ENCODE data around the gene STXBP6.

STXBP6 gene

DNA sequence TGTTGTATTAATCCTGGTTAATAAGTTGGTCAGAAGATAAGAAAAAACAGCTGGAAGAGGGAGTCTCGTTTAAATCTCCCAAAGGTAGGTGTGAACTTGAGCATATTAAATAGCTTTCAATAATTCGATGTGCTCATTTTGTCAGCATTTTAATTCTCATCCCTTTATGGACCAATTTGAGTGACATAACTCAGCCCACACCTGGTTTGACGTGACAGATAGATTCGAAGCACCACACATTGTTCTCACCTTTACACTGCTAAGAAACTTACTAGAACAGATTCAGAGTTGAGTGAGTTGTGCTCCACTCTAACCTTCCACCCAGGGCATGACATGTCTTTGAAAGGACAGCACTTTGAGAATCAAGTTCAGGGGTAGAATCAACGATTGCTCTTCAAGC, 254.5 kb downstream of the STXBP6 start:
- DNase-seq, result no peak
- no peaks in the 10 kb centered on the region for H3K9me3 ChIP-seq
- H3K27me3 ChIP-seq, result no peaks in the 10 kb centered on the region
- no peak overlapping the region for H3K4me3 ChIP-seq (ENCODE audit: low read depth, low read length)
- no peaks in the 10 kb centered on the region for H3K36me3 ChIP-seq
- no peaks in the 10 kb centered on the region for H3K4me1 ChIP-seq
- TF ChIP-seq, protein P1, sequence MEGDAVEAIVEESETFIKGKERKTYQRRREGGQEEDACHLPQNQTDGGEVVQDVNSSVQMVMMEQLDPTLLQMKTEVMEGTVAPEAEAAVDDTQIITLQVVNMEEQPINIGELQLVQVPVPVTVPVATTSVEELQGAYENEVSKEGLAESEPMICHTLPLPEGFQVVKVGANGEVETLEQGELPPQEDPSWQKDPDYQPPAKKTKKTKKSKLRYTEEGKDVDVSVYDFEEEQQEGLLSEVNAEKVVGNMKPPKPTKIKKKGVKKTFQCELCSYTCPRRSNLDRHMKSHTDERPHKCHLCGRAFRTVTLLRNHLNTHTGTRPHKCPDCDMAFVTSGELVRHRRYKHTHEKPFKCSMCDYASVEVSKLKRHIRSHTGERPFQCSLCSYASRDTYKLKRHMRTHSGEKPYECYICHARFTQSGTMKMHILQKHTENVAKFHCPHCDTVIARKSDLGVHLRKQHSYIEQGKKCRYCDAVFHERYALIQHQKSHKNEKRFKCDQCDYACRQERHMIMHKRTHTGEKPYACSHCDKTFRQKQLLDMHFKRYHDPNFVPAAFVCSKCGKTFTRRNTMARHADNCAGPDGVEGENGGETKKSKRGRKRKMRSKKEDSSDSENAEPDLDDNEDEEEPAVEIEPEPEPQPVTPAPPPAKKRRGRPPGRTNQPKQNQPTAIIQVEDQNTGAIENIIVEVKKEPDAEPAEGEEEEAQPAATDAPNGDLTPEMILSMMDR (IDR thresholded peaks at IDR 0.05; ENCODE audit: low read depth, low read length), result no peak

DNA sequence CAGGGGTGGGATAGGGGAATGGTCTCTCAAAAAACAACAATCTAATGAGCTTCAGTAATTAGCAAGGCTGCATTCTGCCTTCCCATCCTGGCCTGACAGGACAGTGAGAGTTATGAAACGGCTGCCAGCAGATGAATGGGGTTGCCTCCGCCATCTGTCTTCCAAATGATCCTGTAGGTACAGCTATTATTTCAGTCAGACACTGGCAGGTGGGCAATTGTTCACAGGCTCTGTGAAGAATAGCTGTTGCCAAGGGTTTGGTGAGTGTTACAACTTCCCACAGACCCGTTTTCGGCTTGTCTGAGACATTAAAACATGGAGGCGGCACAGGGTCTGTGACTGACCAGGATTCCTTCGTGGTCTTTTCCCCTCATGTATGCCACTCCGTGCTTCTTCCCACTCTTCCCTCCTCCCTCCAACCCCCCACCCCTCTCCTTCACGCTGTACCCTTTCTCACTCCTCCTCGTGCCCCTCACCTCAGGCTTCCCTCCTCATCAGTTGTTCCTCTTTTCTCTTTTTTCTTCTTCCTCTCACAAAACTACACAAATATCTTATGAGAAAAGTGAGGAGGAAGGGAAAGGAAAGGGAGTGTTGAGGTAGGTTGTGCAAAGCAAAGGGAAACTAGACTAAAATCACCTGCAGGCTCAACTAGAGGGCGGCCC, 255.2 kb downstream of the STXBP6 start:
- no peaks in the 10 kb centered on the region for H3K4me1 ChIP-seq
- H3K9me3 ChIP-seq, result no peaks in the 10 kb centered on the region
- H3K4me3 ChIP-seq (ENCODE audit: low read depth, low read length), result no peak overlapping the region
- H3K36me3 ChIP-seq, result no peaks in the 10 kb centered on the region
- DNase-seq, result no peak
- H3K27me3 ChIP-seq, result no peaks in the 10 kb centered on the region
- TF ChIP-seq, protein P1 (IDR thresholded peaks at IDR 0.05; ENCODE audit: low read depth, low read length), result no peak

DNA sequence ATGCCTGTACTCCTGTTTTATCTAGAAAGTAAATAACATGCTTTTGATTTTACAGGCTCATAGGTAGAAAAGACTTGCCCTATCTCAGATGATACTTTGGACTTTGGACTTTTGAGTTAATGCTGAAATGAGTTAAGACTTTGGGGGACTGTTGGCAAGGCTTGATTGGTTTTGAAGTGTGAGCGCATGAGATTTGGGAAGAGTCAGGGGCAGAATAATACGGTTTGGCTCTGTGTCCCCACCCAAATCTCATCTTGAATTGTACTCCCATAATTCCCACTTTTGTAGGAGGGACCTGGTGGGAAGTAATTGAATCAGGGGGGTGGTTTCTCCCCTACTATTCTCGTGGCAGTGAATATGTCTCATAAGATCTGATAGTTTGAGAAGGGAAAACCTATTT, 259.8 kb downstream of the STXBP6 start:
- Histone ChIP-seq H3K4me1 (no peaks in the 10 kb centered on the region), H3K9me3 (no peaks in the 10 kb centered on the region), H3K4me3 (ENCODE audit: low read depth, low read length) (no peak overlapping the region), H3K36me3 (no peaks in the 10 kb centered on the region), H3K27me3 (no peaks in the 10 kb centered on the region)
- DNase-seq, result no peak
- TF ChIP-seq, protein P1 (IDR thresholded peaks at IDR 0.05; ENCODE audit: low read depth, low read length), result no peak

DNA sequence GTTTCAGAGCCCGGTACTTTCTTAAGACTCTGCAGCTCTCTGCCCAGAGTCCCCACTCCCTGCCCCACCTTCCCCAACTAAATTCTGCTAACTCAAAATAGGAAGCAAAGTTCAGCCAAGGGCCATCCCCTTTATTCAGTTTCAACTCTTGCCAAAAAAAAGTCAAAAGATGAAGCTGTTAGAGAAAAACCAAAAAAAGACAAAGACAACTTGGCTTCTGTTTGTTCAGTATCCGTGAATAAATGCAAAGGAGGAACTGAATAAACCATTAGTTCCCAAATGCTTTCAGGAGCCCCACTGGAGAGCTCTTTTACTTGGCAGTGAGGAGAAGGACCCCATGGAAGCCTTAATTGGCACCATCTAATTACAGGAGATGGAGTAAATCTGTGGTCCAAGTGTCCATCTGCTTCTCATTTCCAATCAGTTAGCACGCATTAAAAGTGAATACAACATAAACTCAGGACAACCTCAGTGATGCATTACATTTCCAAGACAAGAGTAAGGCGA, 260.5 kb downstream of the STXBP6 start:
- no peaks in the 10 kb centered on the region for H3K9me3 ChIP-seq
- H3K4me3 ChIP-seq (ENCODE audit: low read depth, low read length), result no peak overlapping the region
- TF ChIP-seq, protein P1 (IDR thresholded peaks at IDR 0.05; ENCODE audit: low read depth, low read length), result no peak
- no peaks in the 10 kb centered on the region for H3K27me3 ChIP-seq
- H3K36me3 ChIP-seq, result no peaks in the 10 kb centered on the region
- DNase-seq, result no peak
- no peaks in the 10 kb centered on the region for H3K4me1 ChIP-seq

DNA sequence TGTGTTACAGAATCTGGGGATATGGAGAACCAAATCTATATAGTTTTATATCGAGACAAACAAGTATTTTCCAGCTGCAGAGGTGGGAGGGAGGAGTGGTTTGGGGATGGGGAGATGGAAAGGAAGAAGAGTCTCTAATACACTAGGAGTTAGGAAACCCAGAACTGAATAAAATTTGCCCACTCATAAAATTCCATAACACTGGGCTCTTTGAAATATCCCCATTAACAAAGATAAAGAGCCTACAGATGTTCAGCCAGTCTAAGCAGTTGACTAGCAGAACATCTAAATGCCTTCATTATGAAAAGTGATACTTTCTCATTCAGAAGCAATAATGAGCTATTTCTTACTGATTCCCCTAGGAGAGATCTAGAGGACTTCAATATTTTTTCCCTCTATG, 264.2 kb downstream of the STXBP6 start:
- Histone ChIP-seq H3K9me3 (no peaks in the 10 kb centered on the region), H3K36me3 (no peaks in the 10 kb centered on the region), H3K27me3 (no peaks in the 10 kb centered on the region), H3K4me3 (ENCODE audit: low read depth, low read length) (no peak overlapping the region), H3K4me1 (no peaks in the 10 kb centered on the region)
- no peak for DNase-seq
- TF ChIP-seq, protein P1 (IDR thresholded peaks at IDR 0.05; ENCODE audit: low read depth, low read length), result no peak

DNA sequence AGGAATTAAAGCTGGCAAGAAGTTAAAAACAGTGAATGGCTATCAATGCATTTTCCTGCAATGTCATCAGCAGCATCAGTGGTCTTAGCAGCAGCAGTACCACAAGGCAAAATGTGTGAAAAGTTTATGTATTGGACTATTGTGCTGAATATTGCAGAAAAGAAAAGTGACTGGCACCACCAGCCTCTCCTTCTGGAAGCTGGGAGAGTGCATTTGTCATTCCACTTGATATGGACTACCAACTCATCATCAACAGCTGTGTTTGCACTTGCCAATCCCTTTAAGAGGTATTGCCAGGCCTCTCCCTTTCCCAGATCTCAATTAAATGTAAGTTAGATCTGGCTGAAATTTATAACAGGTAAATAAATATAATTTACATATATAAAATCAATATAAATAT, 265.0 kb downstream of the STXBP6 start:
- H3K27me3 ChIP-seq, result no peaks in the 10 kb centered on the region
- H3K4me3 ChIP-seq (ENCODE audit: low read depth, low read length), result no peak overlapping the region
- no peaks in the 10 kb centered on the region for H3K4me1 ChIP-seq
- no peaks in the 10 kb centered on the region for H3K36me3 ChIP-seq
- no peaks in the 10 kb centered on the region for H3K9me3 ChIP-seq
- TF ChIP-seq, protein P1 (IDR thresholded peaks at IDR 0.05; ENCODE audit: low read depth, low read length), result no peak
- no peak for DNase-seq

All from BE2C (cell line).